ENCODE measurements around the gene PDE9A.

DNA sequence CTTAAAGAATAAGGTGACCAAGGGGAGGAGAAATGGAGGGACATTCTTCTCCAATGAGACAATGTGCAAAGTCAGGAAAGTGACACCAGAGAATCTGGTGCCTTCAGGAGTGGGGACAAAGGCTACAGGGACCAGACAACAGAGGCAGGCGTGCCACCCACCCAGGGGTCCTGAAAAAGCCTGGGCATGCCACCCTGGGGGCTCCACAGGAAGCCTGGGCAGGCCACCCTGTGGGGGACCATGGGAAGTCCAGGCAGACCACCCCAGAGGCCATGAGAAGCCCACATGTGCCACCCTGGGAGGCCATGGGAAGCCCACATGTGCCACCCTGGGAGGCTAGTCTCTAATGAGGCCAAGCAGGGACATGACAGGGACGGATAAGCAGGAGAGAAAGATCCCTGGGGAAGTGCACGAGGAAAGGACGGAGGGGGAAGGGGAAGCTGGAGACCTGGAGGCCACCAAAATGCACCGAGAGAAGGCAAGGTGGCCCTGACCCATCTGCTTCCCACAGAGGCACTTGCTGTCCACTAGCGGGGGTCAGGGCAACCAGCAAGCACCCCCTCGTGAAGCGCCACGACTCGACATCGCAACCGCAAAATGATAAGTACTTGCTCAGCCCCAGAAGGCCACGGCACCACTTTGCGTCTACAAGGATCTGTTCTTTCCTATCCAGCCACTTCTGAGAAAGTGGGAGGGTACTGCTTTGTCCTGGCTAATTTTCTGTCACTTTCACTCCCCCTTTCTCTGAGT, 7.2 kb upstream of the PDE9A start:
- TF ChIP-seq, protein P1, sequence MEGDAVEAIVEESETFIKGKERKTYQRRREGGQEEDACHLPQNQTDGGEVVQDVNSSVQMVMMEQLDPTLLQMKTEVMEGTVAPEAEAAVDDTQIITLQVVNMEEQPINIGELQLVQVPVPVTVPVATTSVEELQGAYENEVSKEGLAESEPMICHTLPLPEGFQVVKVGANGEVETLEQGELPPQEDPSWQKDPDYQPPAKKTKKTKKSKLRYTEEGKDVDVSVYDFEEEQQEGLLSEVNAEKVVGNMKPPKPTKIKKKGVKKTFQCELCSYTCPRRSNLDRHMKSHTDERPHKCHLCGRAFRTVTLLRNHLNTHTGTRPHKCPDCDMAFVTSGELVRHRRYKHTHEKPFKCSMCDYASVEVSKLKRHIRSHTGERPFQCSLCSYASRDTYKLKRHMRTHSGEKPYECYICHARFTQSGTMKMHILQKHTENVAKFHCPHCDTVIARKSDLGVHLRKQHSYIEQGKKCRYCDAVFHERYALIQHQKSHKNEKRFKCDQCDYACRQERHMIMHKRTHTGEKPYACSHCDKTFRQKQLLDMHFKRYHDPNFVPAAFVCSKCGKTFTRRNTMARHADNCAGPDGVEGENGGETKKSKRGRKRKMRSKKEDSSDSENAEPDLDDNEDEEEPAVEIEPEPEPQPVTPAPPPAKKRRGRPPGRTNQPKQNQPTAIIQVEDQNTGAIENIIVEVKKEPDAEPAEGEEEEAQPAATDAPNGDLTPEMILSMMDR (IDR thresholded peaks at IDR 0.05) = no peak
- no peak for TF ChIP-seq POLR2A (IDR thresholded peaks at IDR 0.05)
